HTR-8/SVneo (cell line): ENCODE data around the gene MOV10.
"Not testable (repeated sequence)": the region's sequence is repeated elsewhere in the genome, so short reads cannot be mapped to it uniquely, and the experiment has no call there.

Experiments
- DNase-seq: peaks from one replicate; pipeline ENCODE4 v3.0.0; 2011; ENCODE audit warnings: low spot score, mixed read lengths; ENCODE audit not compliant: insufficient read length
- FAIRE-seq: peaks from 2 replicates; lab custom pipeline; 2011; peaks lifted over from hg19 to GRCh38; lab: Jason Lieb, UNC

MOV10 gene

DNA sequence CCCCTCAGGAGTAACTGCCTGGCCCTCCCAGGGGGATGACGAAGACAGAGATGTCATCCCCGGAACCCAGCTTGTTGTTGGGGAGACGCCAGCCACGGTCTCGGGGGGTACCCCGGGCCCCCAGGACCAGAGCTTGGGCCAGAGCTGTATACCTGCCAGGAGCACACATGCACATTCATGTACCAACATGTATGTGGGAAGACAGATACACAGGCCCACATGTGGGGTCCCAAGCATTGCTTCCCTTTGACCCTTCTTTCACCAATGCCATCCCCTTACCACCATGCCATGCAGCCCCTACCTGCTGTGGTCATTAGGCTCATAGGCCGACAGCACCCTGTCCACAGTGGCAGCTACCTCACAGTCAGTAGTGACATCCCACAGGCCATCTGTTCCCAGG lies 35.7 kb downstream of the MOV10 start:
- FAIRE-seq (no peak), DNase-seq (no peak)

DNA sequence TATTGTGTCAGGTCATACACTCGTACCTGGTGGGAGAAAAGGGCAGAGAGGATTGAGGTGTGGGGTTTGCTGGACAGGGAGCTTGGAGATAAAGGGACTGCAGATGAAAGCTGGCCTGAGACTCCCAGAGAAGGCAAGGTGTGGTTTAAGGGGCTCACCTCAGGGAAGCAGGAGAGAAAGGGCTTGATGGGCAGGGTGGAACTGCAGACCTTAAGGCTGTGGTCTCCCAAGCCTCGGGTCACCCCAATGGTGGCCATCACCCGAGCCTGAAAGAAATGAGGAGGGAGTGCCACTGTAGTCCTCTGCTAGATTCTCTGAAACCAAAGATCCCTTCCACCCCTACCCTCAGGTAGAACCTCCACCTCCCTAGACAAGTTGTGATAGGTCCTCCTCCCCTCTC lies 36.1 kb downstream of the MOV10 start:
- DNase-seq (no peak), FAIRE-seq (no peak)

DNA sequence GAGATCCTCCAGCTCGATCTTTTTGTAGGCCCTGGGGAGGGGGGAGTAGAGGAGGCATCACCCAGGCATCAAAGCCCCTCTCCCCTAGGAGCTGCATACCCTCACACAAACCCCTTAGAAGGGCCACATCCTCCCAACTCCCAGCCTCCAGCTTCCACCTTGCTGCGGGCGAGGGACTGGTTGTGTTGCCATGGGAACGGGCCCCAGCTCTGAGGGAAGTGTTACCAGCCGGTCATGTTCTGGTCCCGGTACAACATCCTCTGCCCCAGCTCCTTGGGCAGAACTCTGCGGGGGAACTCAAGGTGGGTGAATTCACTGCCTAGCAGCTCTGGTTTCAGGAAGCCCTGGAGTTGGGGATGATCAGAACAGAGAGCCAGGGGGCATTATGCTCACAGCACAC lies 36.6 kb downstream of the MOV10 start:
- DNase-seq (no peak), FAIRE-seq (no peak)

DNA sequence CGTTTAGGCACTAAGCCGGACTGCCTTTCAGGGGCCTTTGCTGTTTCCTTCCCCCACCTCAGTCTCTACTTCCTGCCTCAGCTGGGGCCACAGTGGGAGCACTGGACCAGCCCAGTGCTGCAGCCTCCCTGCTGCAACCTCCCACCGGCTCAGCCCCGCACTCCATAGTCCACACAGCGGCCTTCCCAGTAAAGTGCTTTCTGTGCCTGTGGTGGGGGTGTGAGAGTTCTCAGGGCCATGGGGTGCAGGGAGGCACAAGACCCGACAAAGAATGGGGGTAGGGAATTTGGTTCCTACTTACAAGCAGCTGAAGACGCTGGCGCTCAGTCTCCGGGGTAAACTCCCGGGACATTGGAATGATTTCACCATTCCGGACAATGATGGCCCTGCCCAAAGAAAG lies 37.2 kb downstream of the MOV10 start:
- DNase-seq = no peak
- no peak for FAIRE-seq

DNA sequence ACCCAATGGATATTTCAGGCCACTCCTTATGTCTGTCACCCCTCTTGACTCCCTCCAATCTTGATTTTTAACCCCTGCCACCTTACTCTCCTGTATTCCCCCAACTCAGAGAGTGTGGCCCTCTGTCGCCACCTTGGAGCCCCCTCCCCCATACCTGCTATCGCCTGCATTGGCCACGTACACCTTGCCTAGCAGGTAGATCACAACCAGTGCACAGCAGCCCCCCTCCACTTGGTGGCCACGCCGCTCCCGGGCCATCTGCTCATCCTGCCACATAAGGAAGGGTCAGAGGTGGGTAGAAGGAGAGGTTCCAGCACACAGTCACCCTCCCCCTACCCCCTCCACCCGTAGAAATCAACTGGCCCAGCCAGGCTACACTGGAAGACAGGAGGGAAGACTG lies 37.7 kb downstream of the MOV10 start:
- no peak for DNase-seq
- FAIRE-seq = no peak

DNA sequence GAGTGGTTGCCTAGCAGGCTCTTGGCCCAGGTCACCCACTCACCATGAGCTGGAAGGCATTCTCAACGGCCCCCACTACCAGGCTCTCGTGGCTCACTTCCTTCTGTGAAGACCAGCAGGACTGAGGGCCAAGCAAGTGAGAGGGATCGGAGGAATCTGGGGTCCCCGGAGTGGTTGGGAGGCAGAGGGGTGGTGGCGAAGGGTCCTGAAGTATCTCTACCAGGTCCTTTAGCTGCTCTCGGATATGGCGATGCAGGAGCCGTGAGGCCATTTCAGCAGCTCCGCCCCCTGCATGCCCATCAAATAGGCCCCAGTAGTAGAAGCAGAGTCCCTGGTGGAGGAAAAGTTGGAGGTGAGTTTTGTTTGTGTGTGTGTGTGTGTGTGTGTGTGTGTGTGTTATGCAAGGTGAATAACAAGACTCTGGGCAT lies 38.3 kb downstream of the MOV10 start:
- no peak for DNase-seq
- FAIRE-seq = no peak

DNA sequence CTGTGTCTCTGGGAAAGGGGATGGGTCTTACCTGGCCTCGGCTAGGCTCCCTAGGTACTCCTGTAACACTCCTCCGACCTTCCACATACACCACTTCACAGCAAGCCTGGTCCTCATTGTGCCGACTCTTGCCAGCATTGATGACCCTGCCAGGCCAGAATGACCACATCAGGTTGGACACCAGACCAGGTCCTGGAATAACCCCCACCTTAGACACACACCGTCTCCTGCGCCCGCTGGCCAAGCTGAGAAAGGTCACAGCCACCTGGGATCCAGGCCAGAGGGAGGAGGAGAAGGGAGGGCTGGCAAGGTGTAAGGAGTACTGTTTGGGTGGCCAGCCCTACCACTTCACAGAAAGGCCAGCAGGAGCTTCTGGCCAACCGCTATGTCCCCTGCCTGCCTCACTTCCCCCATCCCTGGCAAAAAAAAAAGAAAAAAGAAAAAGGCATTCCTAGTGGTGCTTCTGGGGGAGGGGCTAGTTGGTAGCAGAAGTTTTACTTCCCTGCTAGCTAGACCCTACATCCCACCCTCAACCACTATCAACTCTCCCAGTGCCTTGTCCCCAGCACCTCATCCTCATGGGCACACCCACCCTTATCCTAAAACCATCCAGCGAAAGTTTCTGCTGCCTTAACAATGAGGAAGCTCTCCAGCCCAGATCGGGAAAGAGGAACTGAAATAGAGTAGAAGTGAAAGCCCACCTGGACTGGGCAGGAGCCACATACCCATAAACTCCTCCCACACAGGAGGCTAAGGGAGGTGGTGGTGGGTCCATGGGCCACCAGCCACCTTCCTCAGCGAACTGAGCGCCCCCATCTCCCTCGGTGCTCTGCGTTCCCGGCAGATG lies 39.2 kb downstream of the MOV10 start:
- no peak for FAIRE-seq
- no peak for DNase-seq

DNA sequence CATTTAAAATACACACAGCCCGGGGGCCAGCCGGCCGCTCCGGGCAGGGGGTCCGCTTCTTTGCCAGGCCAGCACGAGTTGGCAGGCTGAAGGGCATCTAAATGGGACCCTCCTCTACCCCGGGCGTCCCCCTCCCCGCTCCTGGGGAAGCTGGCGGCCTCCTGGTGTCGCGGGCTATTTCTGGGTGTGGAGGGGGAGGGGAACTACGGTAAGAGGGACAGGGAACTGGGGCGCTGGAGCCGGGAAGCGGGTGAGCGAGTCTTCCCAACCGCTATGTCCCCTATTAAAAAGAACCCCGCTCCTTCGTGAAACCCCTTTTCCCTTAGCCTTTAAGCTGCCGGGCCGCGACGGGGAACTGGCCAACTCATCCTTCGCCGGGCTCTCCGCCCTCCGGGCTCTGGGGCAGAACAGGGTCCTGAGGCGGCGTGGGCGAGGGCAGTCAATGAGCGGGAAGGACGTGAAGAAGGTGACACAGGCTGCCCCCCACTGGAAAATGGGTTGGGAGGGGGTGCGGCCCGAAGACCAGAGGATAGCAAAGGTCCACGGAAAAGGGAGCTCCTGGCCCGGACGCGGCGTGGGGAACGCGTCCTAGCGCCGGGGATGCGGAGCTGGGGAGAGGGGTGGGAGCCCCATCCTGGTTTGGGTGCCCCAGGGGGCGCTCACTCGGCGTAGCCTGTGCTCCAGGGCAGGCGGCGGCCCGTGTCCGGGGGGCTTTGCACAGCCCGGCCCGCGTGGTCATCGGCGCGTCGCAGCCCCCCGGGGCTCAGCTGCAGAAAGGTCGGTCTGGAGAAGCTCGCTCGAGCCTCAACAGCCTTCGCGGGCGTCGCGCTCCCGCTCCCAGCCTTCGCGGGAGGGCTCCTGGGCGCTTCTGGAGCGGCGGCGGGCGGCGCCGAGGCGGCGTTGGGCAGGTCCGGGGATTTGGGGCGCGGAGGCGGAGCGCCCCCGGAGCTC lies 40.1 kb downstream of the MOV10 start:
- FAIRE-seq = no peak
- DNase-seq = no peak

DNA sequence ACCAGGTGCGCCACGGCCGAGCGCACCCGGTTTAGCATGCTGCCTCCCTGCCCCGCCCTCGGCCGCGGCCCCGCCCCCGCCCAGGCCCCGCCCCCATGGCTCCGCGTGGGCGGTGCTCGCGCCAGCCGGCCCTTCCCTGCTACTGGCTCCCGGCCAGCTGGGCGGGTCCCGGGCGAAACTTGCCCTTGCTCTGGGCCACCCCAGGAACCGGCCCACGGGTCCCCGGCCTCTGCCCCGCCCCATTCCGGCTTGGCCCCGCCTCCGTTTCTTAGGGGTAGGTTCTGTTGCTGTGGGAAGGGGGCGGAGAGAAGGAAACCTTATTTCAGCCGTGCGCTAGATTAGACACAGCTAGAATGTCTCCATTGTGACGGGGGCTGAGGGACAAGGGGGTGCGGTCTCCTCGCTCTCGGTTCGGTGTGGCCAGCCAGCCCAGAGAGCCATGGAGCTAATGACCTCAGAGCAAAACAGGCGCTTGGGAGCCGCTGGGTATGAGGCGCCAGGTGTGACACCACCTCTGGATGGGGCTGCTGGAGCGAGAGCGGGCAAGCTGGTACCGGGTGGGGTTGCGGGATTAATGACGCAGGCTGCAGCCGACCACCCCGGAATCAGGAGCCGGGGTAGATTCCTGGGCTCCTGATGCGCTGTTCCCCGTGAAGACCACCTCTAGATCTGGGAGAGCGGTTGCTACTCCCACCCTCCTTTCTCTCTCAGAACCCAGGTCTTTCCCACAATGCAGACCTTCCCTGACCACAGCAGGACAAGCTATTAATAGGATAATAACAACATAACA lies 41.0 kb downstream of the MOV10 start, which contains the start of gene PPM1J:
TSS of gene PPM1J (minus strand) at position 69 of the 790 bp plus-strand sequence. CDS start at position 38, 31 bp downstream.
- DNase-seq (peak; percentile 69), FAIRE-seq (no peak)

DNA sequence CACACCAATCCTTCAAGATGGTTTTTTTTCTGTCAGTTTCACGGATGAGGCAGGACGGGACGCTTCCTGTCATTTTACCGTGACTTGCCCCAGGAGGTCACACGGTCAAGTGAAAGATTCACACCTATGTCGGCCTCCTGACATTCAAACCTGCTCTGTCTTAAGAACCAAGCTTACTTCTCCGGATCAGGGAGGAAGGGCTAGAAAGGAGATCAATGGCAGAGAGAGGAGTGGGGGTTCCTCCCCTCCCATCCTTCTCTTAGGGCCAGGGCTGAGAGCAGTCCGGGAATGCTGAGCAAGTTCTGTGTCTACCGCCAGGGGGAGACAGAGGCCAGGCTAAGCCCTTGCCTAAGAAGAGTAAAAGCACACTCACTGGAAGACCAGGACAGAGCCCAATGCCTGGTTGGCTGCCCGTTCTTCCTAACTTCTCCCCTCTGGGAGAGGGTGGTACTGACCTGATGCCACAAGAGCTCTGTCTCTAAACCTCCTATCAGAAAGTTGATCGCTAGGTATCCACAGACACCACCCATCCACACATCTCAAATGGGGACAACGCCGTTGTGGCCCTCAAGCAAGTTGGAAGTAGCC lies 41.8 kb downstream of the MOV10 start:
- DNase-seq (peak; percentile 76), FAIRE-seq (no peak)

DNA sequence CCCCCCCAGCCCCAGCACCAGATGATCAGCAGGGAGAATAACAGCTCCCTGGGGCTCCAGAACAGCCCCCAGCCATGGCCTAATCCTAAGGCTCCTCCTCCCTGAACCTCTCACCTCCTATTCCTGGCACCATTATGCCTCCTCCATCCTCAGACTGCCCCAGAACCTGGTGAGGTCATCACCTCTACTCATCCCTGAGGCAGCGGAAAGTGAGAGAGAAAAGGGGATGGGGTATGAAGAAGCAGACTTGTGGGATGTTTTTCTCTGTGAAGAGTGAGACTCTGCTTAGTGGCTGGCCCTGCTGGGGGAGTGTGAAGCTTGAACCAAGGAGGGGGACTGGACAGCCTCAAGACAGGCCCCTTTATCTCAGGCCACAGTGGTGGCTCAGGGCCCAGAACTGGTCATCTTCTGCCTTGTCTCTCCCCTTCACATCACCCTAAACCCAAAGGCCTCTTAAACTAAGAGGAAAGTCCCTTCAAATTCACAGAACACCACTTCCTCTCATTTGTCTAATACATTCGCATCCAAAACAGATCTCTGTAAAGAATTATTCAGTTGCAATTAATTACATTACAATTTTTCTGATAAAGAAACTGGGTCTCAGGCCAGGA lies 42.9 kb downstream of the MOV10 start:
- DNase-seq (no peak), FAIRE-seq (no peak)

DNA sequence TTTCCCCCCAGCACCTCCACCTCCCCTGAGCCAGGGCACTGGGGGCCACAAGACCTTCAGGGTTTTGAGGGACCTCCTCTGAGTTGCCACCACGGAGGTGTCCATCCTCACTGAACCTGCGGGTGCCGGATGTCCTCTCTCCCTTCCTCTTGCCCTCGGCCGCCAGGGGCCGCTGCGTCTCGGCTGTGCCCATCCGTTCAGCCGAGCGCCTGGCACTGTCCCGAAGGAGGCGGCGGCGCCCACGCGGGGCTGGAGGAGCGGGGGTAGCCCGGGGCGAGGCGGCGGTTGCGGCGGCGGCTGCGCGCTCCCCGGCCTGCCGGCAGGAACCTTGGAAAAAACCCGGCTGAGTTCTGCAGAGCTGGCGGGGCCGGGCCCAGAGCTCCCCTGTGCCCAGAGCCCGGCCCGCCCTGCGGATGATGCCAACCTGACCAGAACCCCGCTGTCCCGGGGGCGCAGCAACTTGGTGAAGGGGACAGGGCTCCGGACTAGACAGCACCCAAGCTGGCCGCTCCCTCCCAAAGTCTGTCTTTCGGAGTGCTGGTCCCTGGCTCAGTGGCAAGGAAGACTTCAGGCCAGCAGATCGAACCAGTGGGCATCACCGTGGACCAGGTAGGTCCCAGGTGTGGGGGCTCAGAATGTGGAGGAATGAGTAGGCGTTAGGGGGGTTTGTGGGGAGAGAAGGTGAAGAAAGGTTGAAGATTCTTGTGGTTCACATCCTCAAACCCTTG lies 44.4 kb downstream of the MOV10 start:
- DNase-seq (peak; percentile 60), FAIRE-seq (no peak)

DNA sequence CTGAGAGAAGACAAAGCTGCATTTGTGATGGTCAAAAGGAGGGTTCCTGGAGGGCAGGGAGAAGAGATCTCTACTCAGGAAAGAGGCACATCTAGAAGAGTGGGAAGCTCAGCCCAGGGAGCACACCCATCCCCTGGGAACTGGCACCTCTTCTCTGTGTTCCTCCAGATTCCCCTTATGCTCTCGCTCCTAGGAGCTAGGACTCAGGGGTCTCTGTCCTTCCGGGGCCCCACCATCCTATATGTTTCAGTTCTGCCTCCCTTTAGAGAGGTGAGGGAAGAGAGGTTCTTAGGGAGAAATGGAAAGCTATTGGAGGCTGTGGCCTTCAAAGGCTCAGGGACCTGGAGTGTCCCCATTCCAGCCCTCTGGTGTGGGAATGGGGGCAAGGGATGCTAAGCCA lies 45.2 kb downstream of the MOV10 start:
- FAIRE-seq (no peak), DNase-seq (no peak)

DNA sequence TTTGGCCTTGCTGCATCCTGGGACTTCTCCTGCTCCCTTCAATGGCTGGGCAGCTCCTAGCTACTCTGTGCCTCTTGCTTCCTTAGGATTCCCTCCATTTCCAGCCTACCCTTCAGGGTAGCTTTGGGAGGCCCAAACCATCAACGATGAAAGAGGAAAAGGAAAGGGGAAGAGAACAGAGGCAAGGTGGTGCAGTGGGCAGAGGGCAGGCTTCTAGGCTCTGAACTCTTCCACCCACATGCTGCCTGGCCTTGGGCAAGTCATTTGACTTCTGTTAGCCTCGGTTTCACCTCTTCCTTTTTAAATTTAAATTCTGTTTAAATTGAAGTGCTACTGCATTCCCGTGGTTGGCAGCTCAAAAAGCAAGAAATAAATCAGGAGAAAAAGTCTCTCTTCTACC lies 46.3 kb downstream of the MOV10 start:
- no peak for DNase-seq
- no peak for FAIRE-seq

DNA sequence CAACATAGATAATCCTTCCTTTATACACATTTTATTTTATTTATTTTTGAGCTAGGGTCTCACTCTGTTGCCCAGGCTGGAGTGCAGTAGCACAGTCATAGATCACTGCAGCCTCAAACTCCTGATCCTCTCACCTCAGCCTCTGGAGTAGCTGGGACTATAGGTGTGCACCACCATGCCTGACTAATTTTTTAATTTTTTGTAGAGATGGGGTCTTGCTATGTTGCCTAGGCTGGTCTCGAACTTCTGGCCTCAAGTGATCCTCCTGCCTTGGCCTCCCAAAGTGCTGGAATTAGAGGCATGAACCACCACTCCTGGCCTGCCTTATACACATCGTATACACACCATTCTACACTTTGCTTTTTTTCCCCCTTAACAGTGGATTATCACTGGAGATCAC lies 46.8 kb downstream of the MOV10 start:
- not testable (repeated sequence) for DNase-seq, FAIRE-seq

DNA sequence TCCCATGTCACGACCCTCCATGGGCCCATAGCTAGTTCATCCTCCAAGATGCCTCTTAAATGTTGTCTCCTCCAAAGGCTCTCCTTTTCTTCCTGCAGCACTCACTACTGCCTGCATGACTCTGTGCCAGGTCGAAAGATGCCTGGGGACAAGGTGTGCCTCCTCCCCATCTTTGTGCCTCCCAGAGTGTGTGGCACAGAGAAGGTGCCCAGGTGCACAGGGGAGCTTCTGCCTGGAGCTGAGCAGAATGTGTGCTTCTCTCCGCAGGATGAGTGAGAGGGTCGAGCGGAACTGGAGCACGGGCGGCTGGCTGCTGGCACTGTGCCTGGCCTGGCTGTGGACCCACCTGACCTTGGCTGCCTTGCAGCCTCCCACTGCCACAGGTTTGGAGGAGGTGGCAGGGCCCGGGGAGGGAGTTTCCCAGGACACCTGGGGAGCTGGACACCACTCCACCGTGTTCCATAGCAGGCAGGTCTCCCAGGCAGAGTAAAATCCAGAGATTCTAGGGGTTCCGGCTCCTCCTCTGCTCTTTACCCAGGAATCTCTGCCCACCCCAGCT lies 47.6 kb downstream of the MOV10 start:
- DNase-seq (no peak), FAIRE-seq (no peak)

DNA sequence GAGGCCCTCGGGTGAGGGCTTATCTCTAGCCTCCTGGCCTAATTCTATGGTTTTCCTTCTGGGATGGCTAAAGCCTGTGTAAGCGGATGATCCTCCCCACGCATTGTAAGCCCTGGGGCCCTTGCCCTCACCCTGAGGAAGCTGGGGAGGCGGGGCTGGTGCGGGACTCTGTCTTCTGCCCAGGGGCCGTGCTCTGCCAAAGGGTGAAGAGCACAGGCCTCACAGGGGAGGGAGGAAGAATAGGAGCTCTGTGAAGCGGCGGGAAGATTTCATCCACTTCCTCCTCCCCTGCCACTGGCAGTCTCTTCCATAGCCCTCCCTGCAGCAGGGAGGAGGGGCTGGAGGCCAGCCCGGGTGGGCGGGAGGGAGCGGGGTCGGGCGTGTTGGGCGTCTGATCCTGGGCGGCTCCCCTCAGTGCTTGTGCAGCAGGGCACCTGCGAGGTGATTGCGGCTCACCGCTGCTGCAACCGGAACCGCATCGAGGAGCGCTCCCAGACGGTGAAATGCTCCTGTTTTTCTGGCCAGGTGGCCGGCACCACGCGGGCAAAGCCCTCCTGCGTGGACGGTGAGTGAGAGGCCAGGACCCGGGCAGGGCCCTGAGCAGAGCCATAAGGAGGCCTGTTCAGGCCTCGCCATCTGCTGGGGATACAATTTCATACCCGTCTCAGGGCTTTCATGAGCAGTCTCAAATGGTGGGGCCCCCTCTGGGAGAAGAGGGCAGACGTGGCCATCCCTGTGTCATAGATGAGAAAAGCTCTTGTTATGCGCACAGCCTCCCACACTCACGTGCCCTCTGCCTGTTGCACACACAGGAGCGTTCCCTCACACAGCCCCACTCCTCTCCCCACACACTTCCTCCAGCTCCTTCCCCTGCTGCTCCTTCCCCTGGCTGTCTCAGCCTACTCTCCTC lies 48.4 kb downstream of the MOV10 start:
- FAIRE-seq (no peak), DNase-seq (no peak)

DNA sequence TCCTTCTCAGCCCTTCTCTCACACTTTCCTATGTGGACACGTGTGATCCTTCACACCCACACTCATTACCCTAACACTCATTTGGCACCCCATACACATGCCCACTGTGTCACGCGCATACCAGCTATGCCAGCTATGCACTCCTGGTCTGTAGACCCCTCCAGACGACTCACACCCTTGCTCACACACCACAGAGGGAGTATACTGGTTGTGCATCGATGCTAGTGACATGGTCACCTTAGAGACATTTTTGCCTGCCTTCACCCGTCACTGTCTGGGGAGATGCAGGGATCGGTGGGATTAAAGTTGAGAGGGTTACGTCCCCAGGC lies 49.0 kb downstream of the MOV10 start:
- no peak for FAIRE-seq
- DNase-seq = no peak
